Pancreas (tissue), 10 donors: ENCODE measurements around the gene PPP1R16B. TPM values are rescaled to one million over a fixed set of nuclear protein-coding genes. Genes with fewer than 3 reads are reported as not detected.
A peak's percentile ranks its signal among the peaks of the same experiment; 100 is the strongest.

ENCODE experiments used
- ATAC-seq, 4 donors: fragments of 200-7000 bp; cut with Tn5 transposase; one replicate each; pipeline versions ENCODE4 v1.8.0 to v1.9.1; 2020; ENCODE audit warnings: mild to moderate bottlenecking in 4 of 4, moderate library complexity in 4 of 4
- DNase-seq, 6 donors: peaks; one replicate each; pipeline ENCODE4 v3.0.0-alpha.2; 2020
- FAIRE-seq: peaks from 2 replicates; lab custom pipeline; 2012; peaks lifted over from hg19 to GRCh38; lab: Jason Lieb, UNC
- H3K27ac ChIP-seq, 4 donors: fragments of 200-600 bp; sonication (generic); 1 replicate in 3 of 4; 2 replicates in 1 of 4; pipeline versions ENCODE4 v1.5.0 to v1.8.0; 2020
- H3K27me3 ChIP-seq, 4 donors: fragments of 200-600 bp; one replicate each; pipeline ENCODE4 v1.8.0; 2021
- H3K36me3 ChIP-seq, 3 donors: fragments of 200-600 bp; sonication (generic) in 1 of 3; one replicate each; pipeline versions ENCODE4 v1.5.0 to v1.8.0; 2020 to 2021
- H3K4me1 ChIP-seq, 3 donors: fragments of 200-600 bp; one replicate each; pipeline ENCODE4 v1.8.0; 2021
- H3K4me3 ChIP-seq, 4 donors: fragments of 200-600 bp; sonication (generic) in 2 of 4; one replicate each; pipeline versions ENCODE4 v1.5.0 to v1.8.0; 2020 to 2021
- H3K9me3 ChIP-seq, 4 donors: fragments of 200-600 bp; one replicate each; pipeline ENCODE4 v1.8.0; 2021
- CTCF ChIP-seq, 4 donors: fragments of 200-600 bp; sonication (generic) in 3 of 4; IDR thresholded peaks; one replicate each; pipeline versions ENCODE4 v1.5.0 to v1.8.0; 2021; ENCODE audit warnings: antibody characterized with exemption in 4 of 4
- WGBS, 2 donors: extraction: QIAGEN DNeasy Blood & Tissue Kit; methylation state at CpG; one replicate each; pipeline ENCODE4 v1.1.7; 2013; 5-methylcytosine and 5-hydroxymethylcytosine counted together
- intact Hi-C, 3 donors: fragments of 100-400 bp; cut with DNase I; formaldehyde crosslinking; loops; one replicate each; pipeline versions ENCODE4 v1.11.1 to v1.14.2; 2022
- polyA plus RNA-seq, 2 donors: library from polyadenylated mRNA; stranded (reverse); fragments of 200-250 nt; gene quantifications; one replicate each; pipeline ENCODE4 v1.2.3, GENCODE V29; 2013
- total RNA-seq, 6 donors: library from RNA; stranded (reverse); fragmentation: NEBNext Ultra II Directional in 4 of 6; extraction: Animal tissue kit (Norgen Biotek cat#: 25700) in 4 of 6; gene quantifications; one replicate each; pipeline versions ENCODE4 v1.2.1 to v1.2.4, GENCODE V29; 2021 to 2023
- donor health status: healthy with polysubstance abuse.
- donor health status: DM: no; HTN: no; CAD: no; lungs with moderate emphysema.
- donor health status: DM: no; HTN: no; CAD: no.
- donor health status: control.
- donor health status: control.
- donor health status: Bipolar disorder and iron deficiency.
- donor health status: DM: yes; HTN: yes; CAD: no.
- donor health status: DM: no; HTN: no; CAD: no.
- donor health status: DM: no; HTN: no; CAD: no.
- donor health status: DM: yes; HTN: yes; CAD: no.

Gene PPP1R16B
- total RNA-seq (1 to 10 TPM; 1.0 to 2.7 (median 1.5) TPM), polyA plus RNA-seq (1 to 10 TPM; 1.1 to 1.2 TPM)

GRCh38 chr20:38805502-38805957 lies at the start of gene PPP1R16B:
TSS of gene PPP1R16B (plus strand) at chr20:38805697. CDS start at chr20:38835926, 30,229 bp downstream.
- Histone ChIP-seq H3K4me1 (peaks cover 0 to 12% (median 0%) of the 10 kb centered on the region in 3 donors), H3K27me3 (peaks cover 0 to 11% (median 7%) of the 10 kb centered on the region in 4 donors), H3K9me3 (no peaks in the 10 kb centered on the region), H3K4me3 (peak within 1 kb of the TSS; percentile 18 to 52 (median 30)), H3K27ac (no peak within 1 kb of the TSS), H3K36me3 (no peaks in the 10 kb centered on the region)
- no peak for FAIRE-seq
- 7 to 9% methylated on average over 38 to 40 of the region's 40 CpGs for WGBS, 2 donors
- DNase-seq = peak in 3 of 6 donors; percentile 15 to 67 (median 47)
- intact Hi-C loops = no loop called here
- ATAC-seq = peak; percentile 48 to 86 (median 74)
- TF ChIP-seq CTCF (IDR thresholded peaks at IDR 0.05) = no peak

- H3K9me3 ChIP-seq = no peaks in the 10 kb centered on the region
- no peak overlapping the region for H3K27ac ChIP-seq
- no peak for DNase-seq
- H3K4me3 ChIP-seq = no peak overlapping the region
- no peak for TF ChIP-seq CTCF (IDR thresholded peaks at IDR 0.05)
- H3K27me3 ChIP-seq = no peaks in the 10 kb centered on the region
- peaks cover 0 to 33% (median 12%) of the 10 kb centered on the region in 3 donors for H3K36me3 ChIP-seq
- FAIRE-seq = no peak
- no peaks in the 10 kb centered on the region for H3K4me1 ChIP-seq
- intact Hi-C loops = loop anchor here in 1 of 3 donors (10.0 kb wide), 1 partner anchor 112 kb away; no protein-coding TSS in a partner anchor
- no peak for ATAC-seq
- WGBS, 2 donors = 83 to 89% methylated on average over 7 of the region's 7 CpGs
These were observed 48.2 kb upstream of the PPP1R16B start for GRCh38 chr20:38757145-38757775.

DNA sequence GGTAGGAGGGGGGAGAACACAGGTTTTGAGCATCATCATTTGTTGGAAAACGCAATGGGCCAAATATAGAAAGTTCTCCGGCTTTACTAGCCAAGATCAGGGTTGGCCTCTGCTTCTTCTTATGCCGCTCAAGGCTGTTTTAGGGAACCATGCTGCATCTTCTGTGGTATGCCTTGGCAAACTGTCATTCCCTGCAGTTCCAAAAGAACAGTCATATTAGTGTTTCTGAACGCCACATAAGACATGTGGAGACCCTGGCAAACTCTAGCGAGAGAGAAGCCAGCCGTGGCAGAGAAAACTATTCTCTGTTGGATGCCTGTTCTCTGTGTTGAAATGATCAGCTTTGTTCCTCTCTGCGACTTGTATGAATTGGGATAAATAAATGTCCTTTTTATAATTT lies 46.4 kb upstream of the PPP1R16B start:
- peaks cover 0 to 34% (median 12%) of the 10 kb centered on the region in 3 donors for H3K36me3 ChIP-seq

DNA sequence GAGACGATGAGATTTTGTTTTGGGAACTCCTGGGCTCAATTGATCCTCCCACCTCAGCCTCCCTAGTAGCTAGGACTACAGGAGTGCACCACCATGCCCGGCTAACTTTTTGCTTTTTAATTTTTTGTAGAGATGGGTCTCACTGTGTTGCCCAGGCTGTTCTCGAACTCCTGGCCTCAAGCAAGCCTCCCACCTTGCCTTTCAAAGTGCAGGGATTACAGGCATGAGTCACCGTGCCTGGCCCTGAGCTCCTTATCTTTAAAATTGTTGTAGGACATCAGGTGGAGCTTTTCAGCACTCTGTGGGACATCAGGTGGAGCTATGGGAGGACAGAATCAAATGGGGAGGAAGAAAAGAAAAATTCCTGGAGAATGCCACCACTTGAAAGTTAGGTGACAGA lies 44.5 kb upstream of the PPP1R16B start:
- FAIRE-seq = no peak
- Histone ChIP-seq H3K27me3 (no peaks in the 10 kb centered on the region), H3K27ac (no peak overlapping the region), H3K4me3 (no peak overlapping the region), H3K4me1 (peaks cover 8 to 12% (median 9%) of the 10 kb centered on the region in 3 donors), H3K36me3 (peaks cover 0 to 21% (median 2%) of the 10 kb centered on the region in 3 donors), H3K9me3 (no peaks in the 10 kb centered on the region)
- WGBS, 2 donors = 88 to 92% methylated on average over 4 of the region's 4 CpGs
- TF ChIP-seq CTCF (IDR thresholded peaks at IDR 0.05) = no peak
- ATAC-seq = no peak
- intact Hi-C loops = no loop called here
- no peak for DNase-seq

More for the DNA sequence above, 46.4 kb upstream of the PPP1R16B start:
- no peaks in the 10 kb centered on the region for H3K27me3 ChIP-seq
- intact Hi-C loops = loop anchor here in 1 of 3 donors (10.0 kb wide), 1 partner anchor 114 kb away; no protein-coding TSS in a partner anchor
- no peaks in the 10 kb centered on the region for H3K4me1 ChIP-seq
- H3K27ac ChIP-seq = no peak overlapping the region
- no peak overlapping the region for H3K4me3 ChIP-seq
- FAIRE-seq (no peak), ATAC-seq (no peak), DNase-seq (no peak)
- 93 to 95% methylated on average over 7 of the region's 7 CpGs for WGBS, 2 donors
- no peaks in the 10 kb centered on the region for H3K9me3 ChIP-seq
- no peak for TF ChIP-seq CTCF (IDR thresholded peaks at IDR 0.05)

DNA sequence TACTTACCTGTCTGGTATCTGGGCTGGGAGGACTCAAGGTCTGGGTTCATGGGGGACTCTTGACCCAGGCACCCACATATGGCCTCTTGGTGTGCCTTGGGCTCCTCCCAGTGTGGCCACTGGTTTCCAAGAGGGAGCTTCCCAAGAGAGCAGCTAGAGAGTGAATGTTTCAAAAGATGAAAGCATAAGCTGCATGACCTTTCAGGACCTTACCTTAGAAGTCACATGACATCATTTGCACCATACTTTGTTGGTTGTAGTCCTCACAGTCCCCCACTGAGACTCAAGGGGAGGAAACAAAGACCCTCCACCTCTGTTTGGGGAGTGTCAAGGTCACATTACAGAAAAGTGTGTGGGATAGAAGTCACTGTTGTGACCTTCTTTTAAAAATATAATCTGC lies 43.3 kb upstream of the PPP1R16B start:
- FAIRE-seq (no peak), ATAC-seq (no peak), DNase-seq (no peak)
- peaks cover 13 to 20% (median 14%) of the 10 kb centered on the region in 3 donors for H3K4me1 ChIP-seq
- no peaks in the 10 kb centered on the region for H3K27me3 ChIP-seq
- peaks cover 0 to 9% (median 3%) of the 10 kb centered on the region in 3 donors for H3K36me3 ChIP-seq
- no peak for TF ChIP-seq CTCF (IDR thresholded peaks at IDR 0.05)
- intact Hi-C loops = no loop called here
- H3K27ac ChIP-seq = no peak overlapping the region
- no peak overlapping the region for H3K4me3 ChIP-seq
- H3K9me3 ChIP-seq = no peaks in the 10 kb centered on the region
